Transverse colon (tissue), 4 donors: ENCODE results near the gene OR51G2.

Source experiments
- CTCF ChIP-seq, 5 experiments: fragments of 200-600 bp in 3 of 5; fragments of 450-650 bp in 2 of 5; sonication (generic) in 3 of 5; IDR thresholded peaks; 1 replicate in 2 of 5; 2 replicates in 3 of 5; pipeline ENCODE4 v1.5.1; 2016 to 2017; ENCODE audit warnings: antibody characterized with exemption in 5 of 5, inconsistent platforms in 3 of 5, mild to moderate bottlenecking in 2 of 5, moderate library complexity in 1 of 5
- POLR2A ChIP-seq: fragments of 450-650 bp; IDR thresholded peaks from one replicate; pipeline ENCODE4 v1.6.1; 2016; ENCODE audit warnings: antibody characterized with exemption, mild to moderate bottlenecking, moderate library complexity
- POLR2AphosphoS5 ChIP-seq, 3 donors: sonication (generic); formaldehyde crosslinking; IDR thresholded peaks; one replicate each; pipeline ENCODE4 v1.6.1; 2016; ENCODE audit warnings: antibody characterized with exemption in 3 of 3

DNA sequence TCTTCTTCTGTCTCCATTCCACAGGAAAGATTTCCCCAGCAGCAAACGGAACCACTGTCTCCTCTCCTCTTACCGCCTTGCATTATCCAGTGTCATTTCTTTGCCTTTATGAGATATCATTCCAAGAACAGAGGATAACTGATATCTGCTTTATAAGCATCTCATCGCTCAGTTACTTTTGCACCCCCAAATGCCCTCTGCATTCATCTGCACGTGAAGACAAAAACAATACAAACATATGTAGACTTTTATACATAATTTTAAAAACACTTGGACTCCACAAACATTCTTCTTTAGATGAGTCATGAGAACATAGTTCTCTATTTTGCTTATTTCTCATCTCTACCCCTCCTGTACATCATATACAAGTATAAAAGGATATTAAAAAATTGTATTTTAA, 38.0 kb downstream of the OR51G2 start:
- no peak for TF ChIP-seq POLR2A
- TF ChIP-seq POLR2AphosphoS5 (IDR thresholded peaks at IDR 0.05) = no peak
- TF ChIP-seq CTCF (IDR thresholded peaks at IDR 0.05) = no peak
